ENCODE results near the gene TAMALIN. TPM values are rescaled to one million over a fixed set of nuclear protein-coding genes. Genes with fewer than 3 reads are reported as not detected.

Gene TAMALIN
- 2.7 and 5.0 TPM in 2 replicates for total RNA-seq

DNA sequence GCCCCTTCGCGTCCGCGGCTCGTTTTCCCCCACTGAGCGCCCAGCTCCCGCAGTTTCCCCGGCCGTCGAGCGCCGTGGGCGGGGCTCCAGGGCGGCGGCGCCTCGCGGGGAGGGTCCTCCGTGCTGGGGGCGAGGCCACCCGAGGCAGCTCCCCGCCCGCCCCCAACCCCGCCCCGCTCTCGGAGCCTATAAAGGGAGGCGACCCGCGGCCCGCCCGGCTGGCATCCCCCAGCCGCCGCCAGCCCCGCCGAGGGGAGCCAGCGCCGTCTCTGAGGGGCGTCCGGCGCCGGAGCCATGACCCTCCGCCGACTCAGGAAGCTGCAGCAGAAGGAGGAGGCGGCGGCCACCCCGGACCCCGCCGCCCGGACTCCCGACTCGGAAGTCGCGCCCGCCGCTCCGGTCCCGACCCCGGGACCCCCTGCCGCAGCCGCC, at the start of gene TAMALIN:
Gene TAMALIN, plus strand, starts transcription at position 221 of the 432 bp plus-strand sequence. Its CDS starts 74 bp downstream, at position 295.

DNA sequence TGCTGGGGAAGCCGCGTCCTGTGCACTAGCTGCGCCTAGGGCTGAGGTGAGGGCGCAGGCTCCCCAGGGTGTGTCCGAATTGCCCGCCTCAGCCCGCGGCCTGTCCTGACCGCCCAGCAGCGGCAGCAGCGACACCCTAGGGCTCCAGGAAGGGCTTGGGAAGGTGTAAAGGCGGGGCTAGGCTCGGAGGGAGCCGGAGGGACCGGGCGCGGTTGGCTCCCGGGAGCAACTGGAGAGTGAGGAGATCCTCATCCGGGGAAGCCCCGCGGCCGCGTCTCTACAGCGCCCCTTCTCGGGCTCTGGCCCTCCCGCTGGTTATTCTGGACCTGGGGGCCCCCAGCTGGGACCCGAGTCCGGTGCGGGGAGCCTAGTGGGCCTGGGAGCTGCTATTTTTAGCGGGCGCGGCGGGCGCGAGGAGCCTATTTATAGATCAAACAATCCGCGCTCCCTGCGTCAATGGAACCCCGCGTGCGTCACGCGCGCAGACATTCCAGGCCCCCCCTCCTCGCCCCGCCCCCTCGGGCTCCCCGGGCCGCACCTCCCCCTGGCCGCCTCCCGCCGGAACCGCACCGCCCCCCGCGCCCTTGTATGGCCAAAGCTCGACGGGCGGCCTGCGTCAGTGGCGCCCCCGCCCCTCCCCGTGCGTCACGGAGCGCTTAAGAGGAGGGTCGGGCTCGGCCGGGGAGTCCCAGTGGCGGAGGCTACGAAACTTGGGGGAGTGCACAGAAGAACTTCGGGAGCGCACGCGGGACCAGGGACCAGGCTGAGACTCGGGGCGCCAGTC, 44.2 kb downstream of the TAMALIN start, which contains the start of gene NR4A1:
Gene NR4A1, plus strand, starts transcription at position 685 of the 784 bp plus-strand sequence. CDS start 2,887 bp downstream, outside the sequence.

Other genes starting within 250 kb of the TAMALIN start
- gene FIGNL2, start 158.2 kb upstream of the TAMALIN start, total RNA-seq = under 0.01 and 0.03 TPM in 2 replicates
- gene ANKRD33, start 118.8 kb upstream of the TAMALIN start, total RNA-seq = 0.03 TPM in 1 of 2 replicates, not detected in the other
- 6.2 and 31.9 TPM in 2 replicates for gene ACVRL1, start 99.4 kb upstream of the TAMALIN start, total RNA-seq
- 16.4 and 18.4 TPM in 2 replicates for gene ACVR1B, start 55.2 kb upstream of the TAMALIN start, total RNA-seq
- gene NR4A1, start 44.5 kb downstream of the TAMALIN start, total RNA-seq = 5.9 and 7.5 TPM in 2 replicates
- 70.4 and 73.8 TPM in 2 replicates for gene ATG101, start 63.0 kb downstream of the TAMALIN start, total RNA-seq
- 0.07 and 0.10 TPM in 2 replicates for gene SMIM41, start 72.8 kb downstream of the TAMALIN start, total RNA-seq
- gene KRT80, start 185.1 kb downstream of the TAMALIN start, total RNA-seq = 0.65 and 0.83 TPM in 2 replicates
- gene KRT7, start 226.3 kb downstream of the TAMALIN start, total RNA-seq = 15.0 and 16.4 TPM in 2 replicates

Data from smooth muscle cell of the pulmonary artery (primary cell).